Measurements from ENCODE around the gene MAP4K5.

MAP4K5 gene

GRCh38 chr14:50488521-50488920 is 43.8 kb downstream of the MAP4K5 start:
- no peak overlapping the region for H3K4me2 ChIP-seq
- peaks cover 10% of the 10 kb centered on the region; the same call in 1 of the 2 replicates for H4K20me1 ChIP-seq
- no peaks in the 10 kb centered on the region for H3K4me1 ChIP-seq
- no peak overlapping the region for H3K9ac ChIP-seq
- no peaks in the 10 kb centered on the region for H3K27me3 ChIP-seq
- H3K9me3 ChIP-seq: no peaks in the 10 kb centered on the region
- peaks cover 33% of the 10 kb centered on the region; the same call in 1 of the 2 replicates for H3K36me3 ChIP-seq
- no peak overlapping the region for H3K4me3 ChIP-seq
- H3K27ac ChIP-seq: no peak overlapping the region
- TF ChIP-seq Cebpa-rat (IDR thresholded peaks at IDR 0.05): no peak

- peaks cover 24% of the 10 kb centered on the region for H3K9me3 ChIP-seq
- no peaks in the 10 kb centered on the region for H3K27me3 ChIP-seq
- H3K9ac ChIP-seq: no peak overlapping the region
- H3K36me3 ChIP-seq: peaks cover 55% of the 10 kb centered on the region
- no peak overlapping the region for H3K4me2 ChIP-seq
- H3K4me3 ChIP-seq: no peak overlapping the region
- no peaks in the 10 kb centered on the region for H4K20me1 ChIP-seq
- no peaks in the 10 kb centered on the region for H3K4me1 ChIP-seq
- no peak overlapping the region for H3K27ac ChIP-seq
- no peak for TF ChIP-seq Cebpa-rat (IDR thresholded peaks at IDR 0.05)
These were observed 53.3 kb downstream of the MAP4K5 start for GRCh38 chr14:50479041-50479440.

- H3K4me2 ChIP-seq: no peak overlapping the region
- H3K4me3 ChIP-seq: no peak overlapping the region
- no peak overlapping the region for H3K27ac ChIP-seq
- no peak for TF ChIP-seq Cebpa-rat (IDR thresholded peaks at IDR 0.05)
- peaks cover 57% of the 10 kb centered on the region for H3K36me3 ChIP-seq
- no peaks in the 10 kb centered on the region for H3K27me3 ChIP-seq
- H4K20me1 ChIP-seq: no peaks in the 10 kb centered on the region
- H3K9me3 ChIP-seq: peaks cover 37% of the 10 kb centered on the region
- no peaks in the 10 kb centered on the region for H3K4me1 ChIP-seq
- H3K9ac ChIP-seq: no peak overlapping the region
These were observed 54.6 kb downstream of the MAP4K5 start for GRCh38 chr14:50477760-50478159.

- Histone ChIP-seq H3K9me3 (peaks cover 48% of the 10 kb centered on the region), H3K4me2 (no peak overlapping the region), H3K4me1 (no peaks in the 10 kb centered on the region), H3K36me3 (peaks cover 61% of the 10 kb centered on the region), H3K27ac (no peak overlapping the region), H3K27me3 (no peaks in the 10 kb centered on the region), H3K4me3 (no peak overlapping the region), H4K20me1 (no peaks in the 10 kb centered on the region), H3K9ac (no peak overlapping the region)
- no peak for TF ChIP-seq Cebpa-rat (IDR thresholded peaks at IDR 0.05)
These were observed 56.2 kb downstream of the MAP4K5 start for GRCh38 chr14:50476134-50476533.

GRCh38 chr14:50475460-50475859 is 56.9 kb downstream of the MAP4K5 start:
- H3K9ac ChIP-seq: no peak overlapping the region
- H3K4me2 ChIP-seq: no peak overlapping the region
- no peak overlapping the region for H3K27ac ChIP-seq
- H4K20me1 ChIP-seq: no peaks in the 10 kb centered on the region
- no peak for TF ChIP-seq Cebpa-rat (IDR thresholded peaks at IDR 0.05)
- peaks cover 63% of the 10 kb centered on the region for H3K36me3 ChIP-seq
- no peaks in the 10 kb centered on the region for H3K4me1 ChIP-seq
- H3K9me3 ChIP-seq: peaks cover 53% of the 10 kb centered on the region
- H3K4me3 ChIP-seq: no peak overlapping the region
- no peaks in the 10 kb centered on the region for H3K27me3 ChIP-seq

- TF ChIP-seq Cebpa-rat (IDR thresholded peaks at IDR 0.05): no peak
- no peaks in the 10 kb centered on the region for H4K20me1 ChIP-seq
- H3K4me2 ChIP-seq: no peak overlapping the region
- H3K27me3 ChIP-seq: no peaks in the 10 kb centered on the region
- H3K4me3 ChIP-seq: no peak overlapping the region
- H3K36me3 ChIP-seq: peaks cover 72% of the 10 kb centered on the region
- H3K4me1 ChIP-seq: no peaks in the 10 kb centered on the region
- no peak overlapping the region for H3K9ac ChIP-seq
- H3K27ac ChIP-seq: no peak overlapping the region
- H3K9me3 ChIP-seq: peaks cover 60% of the 10 kb centered on the region
These were observed 60.4 kb downstream of the MAP4K5 start for GRCh38 chr14:50471838-50472465.

- no peak for TF ChIP-seq Cebpa-rat (IDR thresholded peaks at IDR 0.05)
- Histone ChIP-seq H4K20me1 (no peaks in the 10 kb centered on the region), H3K36me3 (peaks cover 73% of the 10 kb centered on the region), H3K9ac (no peak overlapping the region), H3K4me2 (no peak overlapping the region), H3K4me3 (no peak overlapping the region), H3K27ac (no peak overlapping the region), H3K4me1 (no peaks in the 10 kb centered on the region), H3K9me3 (peaks cover 59% of the 10 kb centered on the region), H3K27me3 (no peaks in the 10 kb centered on the region)
These were observed 62.4 kb downstream of the MAP4K5 start for GRCh38 chr14:50469982-50470381.

GRCh38 chr14:50462111-50462510 is 70.3 kb downstream of the MAP4K5 start:
- H3K4me3 ChIP-seq: no peak overlapping the region
- no peaks in the 10 kb centered on the region for H4K20me1 ChIP-seq
- H3K9me3 ChIP-seq: peaks cover 4% of the 10 kb centered on the region; the same call in 1 of the 2 replicates
- H3K9ac ChIP-seq: no peak overlapping the region
- TF ChIP-seq Cebpa-rat (IDR thresholded peaks at IDR 0.05): no peak
- H3K27me3 ChIP-seq: no peaks in the 10 kb centered on the region
- H3K4me2 ChIP-seq: no peak overlapping the region
- no peaks in the 10 kb centered on the region for H3K4me1 ChIP-seq
- H3K27ac ChIP-seq: no peak overlapping the region
- H3K36me3 ChIP-seq: peaks cover 83% of the 10 kb centered on the region

- Histone ChIP-seq H3K27ac (no peak overlapping the region), H3K9ac (no peak overlapping the region), H4K20me1 (no peaks in the 10 kb centered on the region), H3K9me3 (no peaks in the 10 kb centered on the region), H3K4me1 (no peaks in the 10 kb centered on the region), H3K27me3 (no peaks in the 10 kb centered on the region), H3K4me3 (no peak overlapping the region), H3K4me2 (no peak overlapping the region), H3K36me3 (peaks cover 75% of the 10 kb centered on the region)
- no peak for TF ChIP-seq Cebpa-rat (IDR thresholded peaks at IDR 0.05)
These were observed 78.5 kb downstream of the MAP4K5 start for GRCh38 chr14:50453869-50454268.

- no peak overlapping the region for H3K4me3 ChIP-seq
- peaks cover 68% of the 10 kb centered on the region for H3K36me3 ChIP-seq
- TF ChIP-seq Cebpa-rat (IDR thresholded peaks at IDR 0.05): no peak
- no peaks in the 10 kb centered on the region for H3K27me3 ChIP-seq
- no peaks in the 10 kb centered on the region for H3K4me1 ChIP-seq
- H3K9me3 ChIP-seq: no peaks in the 10 kb centered on the region
- no peaks in the 10 kb centered on the region for H4K20me1 ChIP-seq
- no peak overlapping the region for H3K9ac ChIP-seq
- no peak overlapping the region for H3K4me2 ChIP-seq
- H3K27ac ChIP-seq: no peak overlapping the region
These were observed 79.2 kb downstream of the MAP4K5 start for GRCh38 chr14:50452979-50453705.
